Stimulated activated CD4-positive, alpha-beta T cell treated with anti-CD3 and anti-CD28 coated beads, Interleukin-15, amount 100 ng/mL, for 24 hours (primary cell): ENCODE results near the gene INPP5D.

ENCODE experiments used
- DNase-seq: peaks from one replicate; pipeline ENCODE4 v3.0.0-alpha.2; 2020

Gene INPP5D

GRCh38 chr2:233079953-233080835 is 20.1 kb downstream of the INPP5D start:
- peak; percentile 45 for DNase-seq

GRCh38 chr2:233080836-233081229 is 20.7 kb downstream of the INPP5D start:
- no peak for DNase-seq

- DNase-seq, result peak; percentile 79
These were observed 21.1 kb downstream of the INPP5D start for GRCh38 chr2:233081232-233081730.

- DNase-seq, result no peak
These were observed 21.6 kb downstream of the INPP5D start for GRCh38 chr2:233081731-233082221.

GRCh38 chr2:233082222-233082930 is 22.2 kb downstream of the INPP5D start:
- peak; percentile 39 for DNase-seq

- no peak for DNase-seq
These were observed 23.0 kb downstream of the INPP5D start for GRCh38 chr2:233082931-233083755.

- no peak for DNase-seq
These were observed 23.6 kb downstream of the INPP5D start for GRCh38 chr2:233083782-233084181.

- DNase-seq, result peak; percentile 57
These were observed 24.3 kb downstream of the INPP5D start for GRCh38 chr2:233084488-233084887.

GRCh38 chr2:233085037-233085838 is 25.1 kb downstream of the INPP5D start:
- DNase-seq, result no peak

GRCh38 chr2:233085839-233086150 is 25.7 kb downstream of the INPP5D start:
- DNase-seq, result no peak

GRCh38 chr2:233087713-233088112 is 27.6 kb downstream of the INPP5D start:
- DNase-seq, result no peak

GRCh38 chr2:233088972-233089345 is 28.8 kb downstream of the INPP5D start:
- no peak for DNase-seq

- no peak for DNase-seq
These were observed 29.7 kb downstream of the INPP5D start for GRCh38 chr2:233089851-233090250.

GRCh38 chr2:233090879-233091278 is 30.7 kb downstream of the INPP5D start:
- no peak for DNase-seq

GRCh38 chr2:233091595-233092375 is 31.6 kb downstream of the INPP5D start:
- no peak for DNase-seq

- no peak for DNase-seq
These were observed 32.5 kb downstream of the INPP5D start for GRCh38 chr2:233092432-233093165.

- DNase-seq, result no peak
These were observed 33.0 kb downstream of the INPP5D start for GRCh38 chr2:233093166-233093448.

GRCh38 chr2:233093721-233094120 is 33.6 kb downstream of the INPP5D start:
- no peak for DNase-seq

- no peak for DNase-seq
These were observed 34.5 kb downstream of the INPP5D start for GRCh38 chr2:233094614-233095013.

- no peak for DNase-seq
These were observed 35.9 kb downstream of the INPP5D start for GRCh38 chr2:233096006-233096405.

- DNase-seq, result no peak
These were observed 38.5 kb downstream of the INPP5D start for GRCh38 chr2:233098618-233099017.
